HEK293 (cell line): ENCODE results near the gene ASCC2.
A peak's percentile ranks its signal among the peaks of the same experiment; 100 is the strongest.

Experiments used
- CTCF ChIA-PET: fragments of 350-600 bp; formaldehyde crosslinking; extraction: SDS; loops from one replicate; lab custom pipeline; 2021; ENCODE audit warnings: antibody characterized with exemption; lab: Yijun Ruan, JAX
- POLR2A ChIA-PET: fragments of 300-600 bp; formaldehyde crosslinking; extraction: SDS; loops from one replicate; lab custom pipeline; 2020; ENCODE audit warnings: antibody characterized with exemption, inconsistent platforms; lab: Yijun Ruan, JAX
- H3K27ac ChIP-seq: fragments of 200-500 bp; sonication (Bioruptor generic); 2 replicates; pipeline ENCODE4 v1.5.1; 2014; ENCODE audit warnings: low read depth, low read length, control low read depth, inconsistent platforms; ENCODE audit errors: extremely low read depth
- H3K36me3 ChIP-seq, 2 experiments: fragments of 200-500 bp in 1 of 2; sonication (Bioruptor generic) in 1 of 2; 1 replicate in 1 of 2; 2 replicates in 1 of 2; pipeline ENCODE4 v1.5.1; 2014 to 2017; ENCODE audit warnings: inconsistent platforms in 2 of 2, low read length in 2 of 2; ENCODE audit not compliant: control insufficient read depth in 2 of 2, insufficient read depth in 1 of 2
- H3K4me1 ChIP-seq: fragments of 200-500 bp; sonication (Bioruptor generic); 2 replicates; pipeline ENCODE4 v1.5.1; 2014; ENCODE audit warnings: mild to moderate bottlenecking, low read length, inconsistent platforms; ENCODE audit not compliant: control insufficient read depth, insufficient read depth
- H3K4me3 ChIP-seq: 2 replicates; pipeline ENCODE4 v1.5.1; 2011; ENCODE audit warnings: low read depth, mild to moderate bottlenecking, control low read depth, low read length, moderate library complexity
- H3K9me3 ChIP-seq: fragments of 200-500 bp; sonication (Bioruptor generic); 2 replicates; pipeline ENCODE4 v1.5.1; 2014; ENCODE audit warnings: low read depth, low read length, inconsistent platforms; ENCODE audit not compliant: control insufficient read depth, insufficient read depth
- TRIM28 ChIP-seq: IDR thresholded peaks from 2 replicates; pipeline ENCODE4 v1.6.1; 2011; ENCODE audit warnings: low read length, control low read depth, borderline replicate concordance
- ZEB2 ChIP-seq: fragments of 450-650 bp; formaldehyde crosslinking; IDR thresholded peaks from 2 replicates; pipeline ENCODE4 v1.5.1; 2016; ENCODE audit warnings: missing biosample characterization, missing genetic modification characterization
- ZNF239 ChIP-seq: fragments of 450-650 bp; formaldehyde crosslinking; IDR thresholded peaks from 2 replicates; pipeline ENCODE4 v1.5.1; 2016; ENCODE audit warnings: missing biosample characterization, missing genetic modification characterization
- ZNF302 ChIP-seq: fragments of 450-650 bp; formaldehyde crosslinking; IDR thresholded peaks from 2 replicates; pipeline ENCODE4 v1.5.1; 2016; ENCODE audit warnings: missing biosample characterization, missing genetic modification characterization, low read depth
- ZNF394 ChIP-seq: fragments of 450-650 bp; formaldehyde crosslinking; IDR thresholded peaks from 2 replicates; pipeline ENCODE4 v1.5.1; 2016; ENCODE audit warnings: missing biosample characterization, missing genetic modification characterization, mild to moderate bottlenecking, moderate library complexity, borderline replicate concordance
- ZNF426 ChIP-seq: fragments of 450-650 bp; formaldehyde crosslinking; IDR thresholded peaks from 2 replicates; pipeline ENCODE4 v1.5.1; 2017; ENCODE audit warnings: missing biosample characterization, missing genetic modification characterization, mild to moderate bottlenecking, inconsistent platforms, moderate library complexity
- ZNF560 ChIP-seq: fragments of 450-650 bp; formaldehyde crosslinking; IDR thresholded peaks from 2 replicates; pipeline ENCODE4 v1.5.1; 2017; ENCODE audit warnings: missing biosample characterization, missing genetic modification characterization, borderline replicate concordance
- ZNF670 ChIP-seq: fragments of 450-650 bp; formaldehyde crosslinking; IDR thresholded peaks from 2 replicates; pipeline ENCODE4 v1.5.1; 2016; ENCODE audit warnings: missing biosample characterization, missing genetic modification characterization, low read depth
- ZNF747 ChIP-seq: fragments of 450-650 bp; formaldehyde crosslinking; IDR thresholded peaks from 2 replicates; pipeline ENCODE4 v1.5.1; 2016; ENCODE audit warnings: missing biosample characterization, missing genetic modification characterization
- ZNF768 ChIP-seq: fragments of 450-650 bp; formaldehyde crosslinking; IDR thresholded peaks from 2 replicates; pipeline ENCODE4 v1.5.1; 2018; ENCODE audit warnings: missing biosample characterization, mild to moderate bottlenecking, missing genetic modification characterization
- ZNF830 ChIP-seq: fragments of 450-650 bp; IDR thresholded peaks from 2 replicates; pipeline ENCODE4 v1.5.0; 2018; ENCODE audit warnings: missing biosample characterization, missing genetic modification characterization, low read depth, mild to moderate bottlenecking, moderate library complexity
- ZSCAN16 ChIP-seq: fragments of 450-650 bp; formaldehyde crosslinking; IDR thresholded peaks from 2 replicates; pipeline ENCODE4 v1.5.1; 2016; ENCODE audit warnings: missing biosample characterization, missing genetic modification characterization
- TF ChIP-seq, protein P1 (sequence below): fragments of 450-650 bp; formaldehyde crosslinking; IDR thresholded peaks from 2 replicates; pipeline ENCODE4 v1.5.1; 2016; ENCODE audit warnings: missing biosample characterization, missing genetic modification characterization
- TF ChIP-seq, protein P2 (sequence below): fragments of 450-650 bp; formaldehyde crosslinking; IDR thresholded peaks from 2 replicates; pipeline ENCODE4 v1.5.1; 2016; ENCODE audit warnings: missing biosample characterization, missing genetic modification characterization
- TF ChIP-seq, protein P3 (sequence below): fragments of 450-650 bp; formaldehyde crosslinking; conservative IDR thresholded peaks from 2 replicates; pipeline ENCODE4 v1.5.1; 2016; ENCODE audit warnings: low read depth, missing biosample characterization, missing genetic modification characterization
- TF ChIP-seq, protein P4 (sequence below): fragments of 450-650 bp; formaldehyde crosslinking; IDR thresholded peaks from 2 replicates; pipeline ENCODE4 v1.5.1; 2016; ENCODE audit warnings: missing biosample characterization, missing genetic modification characterization, low read depth
- TF ChIP-seq, protein P5 (sequence below): fragments of 450-650 bp; formaldehyde crosslinking; IDR thresholded peaks from 2 replicates; pipeline ENCODE4 v1.5.0; 2017; ENCODE audit warnings: missing biosample characterization, missing genetic modification characterization, borderline replicate concordance

Gene ASCC2

DNA sequence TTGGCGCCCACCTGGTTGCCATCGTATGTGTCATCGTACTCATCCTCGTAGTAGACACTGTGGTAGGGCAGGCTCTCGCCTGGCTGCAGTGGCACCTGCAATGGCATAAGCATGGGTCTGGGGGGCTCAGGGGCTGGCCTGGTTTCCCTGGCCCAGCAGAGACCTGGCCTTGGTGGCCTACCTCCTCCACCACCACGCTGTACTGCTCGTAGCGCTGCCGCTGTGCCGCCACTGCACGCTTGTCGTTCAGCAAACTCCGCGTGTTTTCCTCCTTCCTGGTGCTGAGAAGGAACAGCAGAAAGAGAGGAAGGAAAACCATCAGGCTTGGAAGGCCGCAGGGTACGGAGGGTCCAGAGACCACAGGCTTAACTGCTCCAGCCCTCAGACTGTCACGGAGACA is 44.7 kb downstream of the ASCC2 start (continued):
- TF ChIP-seq, protein P1, sequence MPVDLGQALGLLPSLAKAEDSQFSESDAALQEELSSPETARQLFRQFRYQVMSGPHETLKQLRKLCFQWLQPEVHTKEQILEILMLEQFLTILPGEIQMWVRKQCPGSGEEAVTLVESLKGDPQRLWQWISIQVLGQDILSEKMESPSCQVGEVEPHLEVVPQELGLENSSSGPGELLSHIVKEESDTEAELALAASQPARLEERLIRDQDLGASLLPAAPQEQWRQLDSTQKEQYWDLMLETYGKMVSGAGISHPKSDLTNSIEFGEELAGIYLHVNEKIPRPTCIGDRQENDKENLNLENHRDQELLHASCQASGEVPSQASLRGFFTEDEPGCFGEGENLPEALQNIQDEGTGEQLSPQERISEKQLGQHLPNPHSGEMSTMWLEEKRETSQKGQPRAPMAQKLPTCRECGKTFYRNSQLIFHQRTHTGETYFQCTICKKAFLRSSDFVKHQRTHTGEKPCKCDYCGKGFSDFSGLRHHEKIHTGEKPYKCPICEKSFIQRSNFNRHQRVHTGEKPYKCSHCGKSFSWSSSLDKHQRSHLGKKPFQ (tag by site-specific recombination): no peak
- TF ChIP-seq ZNF302 (tag by site-specific recombination) (no peak), TRIM28 (no peak), ZNF394 (tag by site-specific recombination) (no peak), ZNF670 (tag by site-specific recombination) (no peak), ZNF830 (tag by site-specific recombination) (no peak), ZNF560 (tag by site-specific recombination) (no peak), ZNF426 (tag by site-specific recombination) (no peak)

DNA sequence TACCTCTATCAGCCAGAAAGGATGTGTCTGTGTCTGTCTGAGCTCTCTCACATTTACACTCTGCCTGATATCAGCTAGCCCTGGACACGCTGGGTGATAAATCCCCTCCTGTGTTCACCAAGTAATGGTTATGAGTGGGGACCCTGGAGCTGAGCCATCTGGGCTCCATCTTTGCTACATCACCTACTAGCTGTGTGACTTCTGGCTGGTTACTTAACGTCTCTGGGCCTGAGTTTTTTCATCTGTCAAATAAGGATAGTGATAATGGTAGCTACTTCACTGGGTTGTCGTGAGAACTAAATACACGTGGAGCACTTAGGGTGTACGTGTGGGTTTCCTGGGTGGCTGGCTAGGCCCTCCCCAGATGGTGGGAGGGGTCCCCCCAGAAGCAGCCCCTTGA is 48.0 kb downstream of the ASCC2 start:
- no peaks in the 10 kb centered on the region for H3K4me1 ChIP-seq
- TF ChIP-seq, protein P2, sequence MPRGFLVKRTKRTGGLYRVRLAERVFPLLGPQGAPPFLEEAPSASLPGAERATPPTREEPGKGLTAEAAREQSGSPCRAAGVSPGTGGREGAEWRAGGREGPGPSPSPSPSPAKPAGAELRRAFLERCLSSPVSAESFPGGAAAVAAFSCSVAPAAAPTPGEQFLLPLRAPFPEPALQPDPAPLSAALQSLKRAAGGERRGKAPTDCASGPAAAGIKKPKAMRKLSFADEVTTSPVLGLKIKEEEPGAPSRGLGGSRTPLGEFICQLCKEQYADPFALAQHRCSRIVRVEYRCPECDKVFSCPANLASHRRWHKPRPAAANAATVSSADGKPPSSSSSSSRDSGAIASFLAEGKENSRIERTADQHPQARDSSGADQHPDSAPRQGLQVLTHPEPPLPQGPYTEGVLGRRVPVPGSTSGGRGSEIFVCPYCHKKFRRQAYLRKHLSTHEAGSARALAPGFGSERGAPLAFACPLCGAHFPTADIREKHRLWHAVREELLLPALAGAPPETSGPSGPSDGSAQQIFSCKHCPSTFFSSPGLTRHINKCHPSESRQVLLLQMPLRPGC (tag by site-specific recombination): no peak
- peak; percentile 89 for TF ChIP-seq ZNF768 (tag by site-specific recombination)
- TF ChIP-seq, protein P3, sequence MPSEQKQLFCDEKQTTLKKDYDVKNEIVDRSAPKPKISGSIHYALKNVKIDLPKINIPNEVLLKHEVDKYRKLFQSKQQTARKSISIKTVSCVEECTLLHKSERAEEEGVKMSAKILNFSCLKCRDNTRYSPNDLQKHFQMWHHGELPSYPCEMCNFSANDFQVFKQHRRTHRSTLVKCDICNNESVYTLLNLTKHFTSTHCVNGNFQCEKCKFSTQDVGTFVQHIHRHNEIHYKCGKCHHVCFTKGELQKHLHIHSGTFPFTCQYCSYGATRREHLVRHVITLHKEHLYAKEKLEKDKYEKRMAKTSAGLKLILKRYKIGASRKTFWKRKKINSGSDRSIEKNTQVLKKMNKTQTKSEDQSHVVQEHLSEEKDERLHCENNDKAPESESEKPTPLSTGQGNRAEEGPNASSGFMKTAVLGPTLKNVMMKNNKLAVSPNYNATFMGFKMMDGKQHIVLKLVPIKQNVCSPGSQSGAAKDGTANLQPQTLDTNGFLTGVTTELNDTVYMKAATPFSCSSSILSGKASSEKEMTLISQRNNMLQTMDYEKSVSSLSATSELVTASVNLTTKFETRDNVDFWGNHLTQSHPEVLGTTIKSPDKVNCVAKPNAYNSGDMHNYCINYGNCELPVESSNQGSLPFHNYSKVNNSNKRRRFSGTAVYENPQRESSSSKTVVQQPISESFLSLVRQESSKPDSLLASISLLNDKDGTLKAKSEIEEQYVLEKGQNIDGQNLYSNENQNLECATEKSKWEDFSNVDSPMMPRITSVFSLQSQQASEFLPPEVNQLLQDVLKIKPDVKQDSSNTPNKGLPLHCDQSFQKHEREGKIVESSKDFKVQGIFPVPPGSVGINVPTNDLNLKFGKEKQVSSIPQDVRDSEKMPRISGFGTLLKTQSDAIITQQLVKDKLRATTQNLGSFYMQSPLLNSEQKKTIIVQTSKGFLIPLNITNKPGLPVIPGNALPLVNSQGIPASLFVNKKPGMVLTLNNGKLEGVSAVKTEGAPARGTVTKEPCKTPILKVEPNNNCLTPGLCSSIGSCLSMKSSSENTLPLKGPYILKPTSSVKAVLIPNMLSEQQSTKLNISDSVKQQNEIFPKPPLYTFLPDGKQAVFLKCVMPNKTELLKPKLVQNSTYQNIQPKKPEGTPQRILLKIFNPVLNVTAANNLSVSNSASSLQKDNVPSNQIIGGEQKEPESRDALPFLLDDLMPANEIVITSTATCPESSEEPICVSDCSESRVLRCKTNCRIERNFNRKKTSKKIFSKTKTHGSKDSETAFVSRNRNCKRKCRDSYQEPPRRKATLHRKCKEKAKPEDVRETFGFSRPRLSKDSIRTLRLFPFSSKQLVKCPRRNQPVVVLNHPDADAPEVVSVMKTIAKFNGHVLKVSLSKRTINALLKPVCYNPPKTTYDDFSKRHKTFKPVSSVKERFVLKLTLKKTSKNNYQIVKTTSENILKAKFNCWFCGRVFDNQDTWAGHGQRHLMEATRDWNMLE (tag by site-specific recombination): no peak
- TF ChIP-seq, all 188 proteins: peak for 1
- H3K27ac ChIP-seq: no peak overlapping the region
- peaks cover 18 to 74% of the 10 kb centered on the region in 2 experiments for H3K36me3 ChIP-seq
- H3K9me3 ChIP-seq: no peaks in the 10 kb centered on the region
- H3K4me3 ChIP-seq: no peak overlapping the region
- ChIA-PET CTCF (no interaction called here), POLR2A (no interaction called here)

GRCh38 chr22:29788339-29789279 is 49.5 kb downstream of the ASCC2 start:
- H3K36me3 ChIP-seq: peaks cover 18 to 68% of the 10 kb centered on the region in 2 experiments
- CTCF ChIA-PET: interaction anchor here (0.5 to 0.8 kb wide), 5 partner anchors 16 to 129 kb away, joined by 3 to 4 read pairs (median 3); no protein-coding TSS in a partner anchor
- POLR2A ChIA-PET: no interaction called here
- no peak overlapping the region for H3K4me3 ChIP-seq
- no peaks in the 10 kb centered on the region for H3K9me3 ChIP-seq
- no peak overlapping the region for H3K27ac ChIP-seq
- no peaks in the 10 kb centered on the region for H3K4me1 ChIP-seq
- TF ChIP-seq ZNF747 (tag by site-specific recombination) (no peak), TRIM28 (no peak), ZSCAN16 (no peak), ZEB2 (tag by site-specific recombination) (no peak), ZNF239 (tag by site-specific recombination) (no peak)
- TF ChIP-seq, protein P4, sequence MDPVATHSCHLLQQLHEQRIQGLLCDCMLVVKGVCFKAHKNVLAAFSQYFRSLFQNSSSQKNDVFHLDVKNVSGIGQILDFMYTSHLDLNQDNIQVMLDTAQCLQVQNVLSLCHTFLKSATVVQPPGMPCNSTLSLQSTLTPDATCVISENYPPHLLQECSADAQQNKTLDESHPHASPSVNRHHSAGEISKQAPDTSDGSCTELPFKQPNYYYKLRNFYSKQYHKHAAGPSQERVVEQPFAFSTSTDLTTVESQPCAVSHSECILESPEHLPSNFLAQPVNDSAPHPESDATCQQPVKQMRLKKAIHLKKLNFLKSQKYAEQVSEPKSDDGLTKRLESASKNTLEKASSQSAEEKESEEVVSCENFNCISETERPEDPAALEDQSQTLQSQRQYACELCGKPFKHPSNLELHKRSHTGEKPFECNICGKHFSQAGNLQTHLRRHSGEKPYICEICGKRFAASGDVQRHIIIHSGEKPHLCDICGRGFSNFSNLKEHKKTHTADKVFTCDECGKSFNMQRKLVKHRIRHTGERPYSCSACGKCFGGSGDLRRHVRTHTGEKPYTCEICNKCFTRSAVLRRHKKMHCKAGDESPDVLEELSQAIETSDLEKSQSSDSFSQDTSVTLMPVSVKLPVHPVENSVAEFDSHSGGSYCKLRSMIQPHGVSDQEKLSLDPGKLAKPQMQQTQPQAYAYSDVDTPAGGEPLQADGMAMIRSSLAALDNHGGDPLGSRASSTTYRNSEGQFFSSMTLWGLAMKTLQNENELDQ (tag by site-specific recombination): no peak
- TF ChIP-seq, protein P5, sequence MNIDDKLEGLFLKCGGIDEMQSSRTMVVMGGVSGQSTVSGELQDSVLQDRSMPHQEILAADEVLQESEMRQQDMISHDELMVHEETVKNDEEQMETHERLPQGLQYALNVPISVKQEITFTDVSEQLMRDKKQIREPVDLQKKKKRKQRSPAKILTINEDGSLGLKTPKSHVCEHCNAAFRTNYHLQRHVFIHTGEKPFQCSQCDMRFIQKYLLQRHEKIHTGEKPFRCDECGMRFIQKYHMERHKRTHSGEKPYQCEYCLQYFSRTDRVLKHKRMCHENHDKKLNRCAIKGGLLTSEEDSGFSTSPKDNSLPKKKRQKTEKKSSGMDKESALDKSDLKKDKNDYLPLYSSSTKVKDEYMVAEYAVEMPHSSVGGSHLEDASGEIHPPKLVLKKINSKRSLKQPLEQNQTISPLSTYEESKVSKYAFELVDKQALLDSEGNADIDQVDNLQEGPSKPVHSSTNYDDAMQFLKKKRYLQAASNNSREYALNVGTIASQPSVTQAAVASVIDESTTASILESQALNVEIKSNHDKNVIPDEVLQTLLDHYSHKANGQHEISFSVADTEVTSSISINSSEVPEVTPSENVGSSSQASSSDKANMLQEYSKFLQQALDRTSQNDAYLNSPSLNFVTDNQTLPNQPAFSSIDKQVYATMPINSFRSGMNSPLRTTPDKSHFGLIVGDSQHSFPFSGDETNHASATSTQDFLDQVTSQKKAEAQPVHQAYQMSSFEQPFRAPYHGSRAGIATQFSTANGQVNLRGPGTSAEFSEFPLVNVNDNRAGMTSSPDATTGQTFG (tag by site-specific recombination): no peak
